ENCODE measurements around the gene SDSL. TPM values are rescaled to one million over a fixed set of nuclear protein-coding genes. Genes with fewer than 3 reads are reported as not detected.

SDSL gene
- total RNA-seq, 6 experiments from 2014 or later = 25.5 to 85.7 (median 32.3) TPM

GRCh38 chr12:113479216-113479589 lies 57.0 kb downstream of the SDSL start:
- H3K4me1 ChIP-seq = peaks cover 0 to 5% (median 0%) of the 10 kb centered on the region in 4 donors
- DNase-seq = no peak
- H3K27me3 ChIP-seq = peaks cover 0 to 14% of the 10 kb centered on the region in 2 donors
- TF ChIP-seq POLR2A (IDR thresholded peaks at IDR 0.05) (no peak), CTCF (IDR thresholded peaks at IDR 0.05) (no peak)
- no peak overlapping the region for H3K4me3 ChIP-seq
- H3K36me3 ChIP-seq = no peaks in the 10 kb centered on the region
- H3K9me3 ChIP-seq = no peaks in the 10 kb centered on the region
- H3K27ac ChIP-seq = no peak overlapping the region
- no peak for ATAC-seq
- intact Hi-C loops (cut with DNase I) = no loop called here
- WGBS (ENCODE audit: insufficient coverage, low coverage, low lambda C conversion rate, missing lambda C conversion rate) = 4% methylated on average over 11 of the region's 11 CpGs

GRCh38 chr12:113479590-113480335 lies 57.6 kb downstream of the SDSL start:
- WGBS (ENCODE audit: insufficient coverage, low coverage, low lambda C conversion rate, missing lambda C conversion rate) = 5% methylated on average over 49 of the region's 61 CpGs
- DNase-seq (peak in 1 of 3 donors; percentile 42), ATAC-seq (peak in 3 of 4 donors; percentile 50 to 75 (median 58))
- TF ChIP-seq CTCF (IDR thresholded peaks at IDR 0.05) (no peak), POLR2A (IDR thresholded peaks at IDR 0.05) (no peak)
- Histone ChIP-seq H3K9me3 (no peaks in the 10 kb centered on the region), H3K4me3 (no peak overlapping the region), H3K27ac (no peak overlapping the region), H3K4me1 (peaks cover 0 to 5% (median 0%) of the 10 kb centered on the region in 4 donors), H3K27me3 (peaks cover 0 to 14% of the 10 kb centered on the region in 2 donors), H3K36me3 (no peaks in the 10 kb centered on the region)
- intact Hi-C loops (cut with DNase I) = no loop called here

GRCh38 chr12:113480336-113480971 lies 58.3 kb downstream of the SDSL start:
- no peak overlapping the region for H3K27ac ChIP-seq
- ATAC-seq (no peak), DNase-seq (no peak)
- H3K4me1 ChIP-seq = peaks cover 0 to 5% (median 0%) of the 10 kb centered on the region in 4 donors
- H3K9me3 ChIP-seq = no peaks in the 10 kb centered on the region
- H3K27me3 ChIP-seq = peaks cover 0 to 12% of the 10 kb centered on the region in 2 donors
- no peaks in the 10 kb centered on the region for H3K36me3 ChIP-seq
- no peak for TF ChIP-seq POLR2A (IDR thresholded peaks at IDR 0.05)
- TF ChIP-seq CTCF (IDR thresholded peaks at IDR 0.05) = no peak
- 17% methylated on average over 9 of the region's 9 CpGs for WGBS (ENCODE audit: insufficient coverage, low coverage, low lambda C conversion rate, missing lambda C conversion rate)
- intact Hi-C loops (cut with DNase I) = no loop called here
- H3K4me3 ChIP-seq = no peak overlapping the region

GRCh38 chr12:113482334-113482733 lies 60.2 kb downstream of the SDSL start:
- peaks cover 0 to 9% of the 10 kb centered on the region in 2 donors for H3K27me3 ChIP-seq
- TF ChIP-seq POLR2A (IDR thresholded peaks at IDR 0.05) = no peak
- no peak for TF ChIP-seq CTCF (IDR thresholded peaks at IDR 0.05)
- H3K4me3 ChIP-seq = no peak overlapping the region
- DNase-seq (no peak), ATAC-seq (no peak)
- intact Hi-C loops (cut with DNase I) = no loop called here
- 0% methylated on average over 1 of the region's 1 CpG for whole genome bisulfite sequencing (ENCODE audit: insufficient coverage, low coverage, low lambda C conversion rate, missing lambda C conversion rate)
- no peaks in the 10 kb centered on the region for H3K36me3 ChIP-seq
- no peak overlapping the region for H3K27ac ChIP-seq
- H3K9me3 ChIP-seq = no peaks in the 10 kb centered on the region
- H3K4me1 ChIP-seq = peaks cover 0 to 5% (median 0%) of the 10 kb centered on the region in 4 donors
